ENCODE data around the gene PRDM2.

GRCh38 chr1:13808729-13809131 lies 108.7 kb downstream of the PRDM2 start:
- TF ChIP-seq KLF16 (CRISPR knock-in tag; IDR thresholded peaks at IDR 0.05) (no peak), KLF12 (CRISPR knock-in tag; IDR thresholded peaks at IDR 0.05; ENCODE audit: borderline replicate concordance) (no peak), JDP2 (CRISPR knock-in tag; IDR thresholded peaks at IDR 0.05; ENCODE audit: borderline replicate concordance) (no peak)

Measured in HepG2 (cell line).